GM12892 (cell line): ENCODE data around the gene REEP1.

Source experiments
- POLR2A ChIP-seq: IDR thresholded peaks from 2 replicates; pipeline ENCODE4 v1.6.1; 2011; ENCODE audit warnings: low read depth, low read length, control low read depth
- POLR2AphosphoS5 ChIP-seq: IDR thresholded peaks from 2 replicates; pipeline ENCODE4 v1.6.1; 2011; ENCODE audit warnings: low read depth, low read length, control low read depth
- TAF1 ChIP-seq: IDR thresholded peaks from 2 replicates; pipeline ENCODE4 v1.6.1; 2011; ENCODE audit warnings: low read depth, mild to moderate bottlenecking, control low read depth, low read length, borderline replicate concordance

DNA sequence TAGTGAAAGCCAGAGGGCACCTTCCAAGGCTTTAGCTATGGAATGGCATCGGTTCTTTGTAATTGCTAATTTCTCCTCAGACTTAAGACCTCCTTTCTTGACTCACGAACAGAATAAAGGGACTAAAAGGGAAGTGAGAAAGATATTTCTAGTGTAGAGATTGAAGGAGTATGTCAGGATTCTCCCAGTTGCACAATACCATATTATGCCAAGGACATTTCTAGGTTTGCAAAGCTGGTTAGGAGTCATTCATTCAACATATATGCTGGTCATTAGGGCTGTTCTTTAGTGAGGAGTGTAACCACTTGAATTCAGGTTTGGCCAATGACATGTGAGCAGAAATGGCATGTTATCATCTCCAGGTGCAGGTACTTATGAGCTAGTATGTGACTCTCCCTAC is 7.4 kb downstream of the REEP1 start:
- TF ChIP-seq POLR2A (no peak), POLR2AphosphoS5 (no peak), TAF1 (no peak)
